ENCODE measurements around the gene UBR7.

DNA sequence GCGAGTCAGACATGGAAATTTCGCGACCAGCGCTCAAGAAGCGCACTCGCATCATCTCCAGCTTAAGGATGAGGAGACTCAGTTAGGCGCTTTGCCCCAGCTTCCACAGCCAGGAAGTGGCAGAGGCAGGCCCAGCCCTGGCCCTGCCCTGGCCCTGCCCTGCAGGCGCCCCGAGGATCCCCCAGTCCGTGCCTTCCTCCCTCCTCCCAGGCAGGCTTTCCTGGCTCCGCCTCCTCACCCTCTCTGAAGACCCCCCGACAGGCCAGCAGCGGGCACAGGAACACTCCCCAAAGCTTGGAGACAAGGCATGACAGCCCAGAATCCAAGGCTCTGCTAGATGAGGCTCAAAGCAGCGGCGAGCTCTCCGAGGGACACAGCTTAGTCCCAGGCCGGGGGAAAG lies 25.1 kb downstream of the UBR7 start:
- TF ChIP-seq, protein P1, sequence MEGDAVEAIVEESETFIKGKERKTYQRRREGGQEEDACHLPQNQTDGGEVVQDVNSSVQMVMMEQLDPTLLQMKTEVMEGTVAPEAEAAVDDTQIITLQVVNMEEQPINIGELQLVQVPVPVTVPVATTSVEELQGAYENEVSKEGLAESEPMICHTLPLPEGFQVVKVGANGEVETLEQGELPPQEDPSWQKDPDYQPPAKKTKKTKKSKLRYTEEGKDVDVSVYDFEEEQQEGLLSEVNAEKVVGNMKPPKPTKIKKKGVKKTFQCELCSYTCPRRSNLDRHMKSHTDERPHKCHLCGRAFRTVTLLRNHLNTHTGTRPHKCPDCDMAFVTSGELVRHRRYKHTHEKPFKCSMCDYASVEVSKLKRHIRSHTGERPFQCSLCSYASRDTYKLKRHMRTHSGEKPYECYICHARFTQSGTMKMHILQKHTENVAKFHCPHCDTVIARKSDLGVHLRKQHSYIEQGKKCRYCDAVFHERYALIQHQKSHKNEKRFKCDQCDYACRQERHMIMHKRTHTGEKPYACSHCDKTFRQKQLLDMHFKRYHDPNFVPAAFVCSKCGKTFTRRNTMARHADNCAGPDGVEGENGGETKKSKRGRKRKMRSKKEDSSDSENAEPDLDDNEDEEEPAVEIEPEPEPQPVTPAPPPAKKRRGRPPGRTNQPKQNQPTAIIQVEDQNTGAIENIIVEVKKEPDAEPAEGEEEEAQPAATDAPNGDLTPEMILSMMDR (IDR thresholded peaks at IDR 0.05): no peak
- TF ChIP-seq POLR2A (IDR thresholded peaks at IDR 0.05): no peak
